Aorta (tissue), 5 donors: ENCODE results near the gene ACP7. TPM values are rescaled to one million over a fixed set of nuclear protein-coding genes. Genes with fewer than 3 reads are reported as not detected.

Experiments used
- ATAC-seq: fragments of 200-7000 bp; cut with Tn5 transposase; one replicate; pipeline ENCODE4 v1.9.1; 2022; ENCODE audit warnings: moderate library complexity; ENCODE audit not compliant: low FRiP score
- DNase-seq, 2 donors: peaks; one replicate each; pipeline ENCODE4 v3.0.0-alpha.2; 2020
- H3K27ac ChIP-seq, 2 donors: one replicate each; pipeline ENCODE4 v1.5.1; 2013; ENCODE audit warnings: low read length in 2 of 2, mild to moderate bottlenecking in 2 of 2, moderate library complexity in 2 of 2, control low read depth in 1 of 2, inconsistent platforms in 1 of 2, low read depth in 1 of 2
- H3K27me3 ChIP-seq, 2 donors: one replicate each; pipeline ENCODE4 v1.6.1; 2013; ENCODE audit warnings: control low read depth in 1 of 2, low read length in 1 of 2, mild to moderate bottlenecking in 1 of 2, moderate library complexity in 1 of 2; ENCODE audit not compliant: insufficient read depth in 2 of 2, control insufficient read depth in 1 of 2
- H3K36me3 ChIP-seq, 2 donors: one replicate each; pipeline ENCODE4 v1.6.1; 2013; ENCODE audit warnings: control low read depth in 1 of 2, low read length in 1 of 2, mild to moderate bottlenecking in 1 of 2; ENCODE audit not compliant: insufficient read depth in 2 of 2, control insufficient read depth in 1 of 2
- H3K4me1 ChIP-seq, 2 donors: one replicate each; pipeline ENCODE4 v1.6.1; 2013; ENCODE audit warnings: low read length in 2 of 2, control low read depth in 1 of 2, mild to moderate bottlenecking in 1 of 2, moderate library complexity in 1 of 2; ENCODE audit not compliant: insufficient read depth in 2 of 2, control insufficient read depth in 1 of 2
- H3K4me3 ChIP-seq, 2 donors: one replicate each; pipeline ENCODE4 v1.5.1; 2013; ENCODE audit warnings: low read length in 2 of 2, control low read depth in 1 of 2, mild to moderate bottlenecking in 1 of 2
- H3K9me3 ChIP-seq: one replicate; pipeline ENCODE4 v1.6.1; 2013; ENCODE audit warnings: mild to moderate bottlenecking, low read length; ENCODE audit not compliant: control insufficient read depth
- WGBS, 2 donors: extraction: QIAGEN DNeasy Blood & Tissue Kit; methylation state at CpG; one replicate each; pipeline ENCODE4 v1.1.7; 2013; 5-methylcytosine and 5-hydroxymethylcytosine counted together
- intact Hi-C, 2 donors: fragments of 100-400 bp; cut with DNase I; formaldehyde crosslinking; loops; one replicate each; pipeline versions ENCODE4 v1.14.2 to v1.15.0; 2022
- polyA plus RNA-seq, 2 donors: library from polyadenylated mRNA; stranded (reverse); fragments of 200-250 nt; gene quantifications; one replicate each; pipeline ENCODE4 v1.2.3, GENCODE V29; 2013
- total RNA-seq, 2 donors: library from RNA; stranded (reverse); fragmentation: NEBNext Ultra II Directional; extraction: Animal tissue kit (Norgen Biotek cat#: 25700); gene quantifications; one replicate each; pipeline ENCODE4 v1.2.1, GENCODE V29; 2021
- donor health status: healthy with polysubstance abuse.
- donor health status: Bipolar disorder and iron deficiency.
- donor health status: DM: no; HTN: no; CAD: no.
- donor health status: DM: no; HTN: no; CAD: no.
- donor health status: DM: yes; HTN: yes; CAD: no.

The ACP7 gene
- total and polyA plus RNA-seq, 4 donors: not detected

- Histone ChIP-seq H3K27me3 (no peaks in the 10 kb centered on the region), H3K27ac (no peak overlapping the region), H3K4me1 (no peaks in the 10 kb centered on the region), H3K9me3 (no peaks in the 10 kb centered on the region), H3K4me3 (no peak overlapping the region), H3K36me3 (no peaks in the 10 kb centered on the region)
- intact Hi-C loops: loop anchor here (2.0 to 5.0 kb wide), 3 partner anchors 67 to 207 kb away; no protein-coding TSS in a partner anchor
- WGBS, 2 donors: 51 to 82% methylated on average over 1 of the region's 1 CpG
- ATAC-seq (no peak), DNase-seq (no peak)
Observed at GRCh38 chr19:39119830-39120229, 35.7 kb downstream of the ACP7 start.

DNA sequence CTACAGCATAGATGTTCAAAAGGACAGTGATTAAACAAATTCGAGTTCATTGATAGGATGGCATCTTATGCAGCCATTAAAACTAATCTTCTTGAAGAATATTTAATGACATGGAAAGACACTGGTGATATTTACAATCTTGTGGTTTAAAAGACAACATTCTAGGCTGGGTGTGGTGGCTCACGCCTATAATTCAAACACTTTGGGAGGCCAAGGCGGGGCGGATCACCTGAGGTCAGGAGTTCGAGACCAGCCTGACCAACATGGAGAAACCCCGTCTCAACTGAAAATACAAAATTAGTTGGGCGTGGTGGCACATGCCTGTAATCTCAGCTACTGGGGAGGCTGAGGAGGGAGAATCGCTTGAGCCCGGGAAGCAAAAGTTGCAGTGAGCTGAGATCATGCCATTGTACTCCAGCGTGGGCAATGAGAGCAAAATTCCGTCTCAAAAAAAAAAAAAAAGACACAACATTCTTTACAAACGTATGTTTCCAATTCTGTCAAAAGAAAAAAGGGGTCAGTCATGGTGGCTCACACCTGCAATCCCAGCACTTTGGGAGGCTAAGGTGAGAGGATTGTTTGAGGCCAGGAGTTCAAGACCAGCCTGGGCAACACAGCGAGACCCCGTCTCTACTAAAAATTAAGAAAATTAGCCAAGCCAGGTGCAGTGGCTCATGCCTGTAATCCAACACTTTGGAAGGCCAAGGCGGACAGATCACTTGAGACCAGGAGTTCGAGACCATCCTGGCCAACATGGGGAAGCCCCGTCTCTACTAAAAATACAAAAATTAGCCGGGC, 39.0 kb downstream of the ACP7 start:
- H3K27me3 ChIP-seq: no peaks in the 10 kb centered on the region
- ATAC-seq (no peak), DNase-seq (no peak)
- WGBS, 2 donors: 76 to 78% methylated on average over 18 of the region's 18 CpGs
- intact Hi-C loops: loop anchor here (1.0 to 5.0 kb wide), 3 partner anchors 64 to 204 kb away; no protein-coding TSS in a partner anchor
- H3K36me3 ChIP-seq: no peaks in the 10 kb centered on the region
- no peaks in the 10 kb centered on the region for H3K4me1 ChIP-seq
- H3K4me3 ChIP-seq: no peak overlapping the region
- H3K27ac ChIP-seq: no peak overlapping the region
- H3K9me3 ChIP-seq: no peaks in the 10 kb centered on the region

DNA sequence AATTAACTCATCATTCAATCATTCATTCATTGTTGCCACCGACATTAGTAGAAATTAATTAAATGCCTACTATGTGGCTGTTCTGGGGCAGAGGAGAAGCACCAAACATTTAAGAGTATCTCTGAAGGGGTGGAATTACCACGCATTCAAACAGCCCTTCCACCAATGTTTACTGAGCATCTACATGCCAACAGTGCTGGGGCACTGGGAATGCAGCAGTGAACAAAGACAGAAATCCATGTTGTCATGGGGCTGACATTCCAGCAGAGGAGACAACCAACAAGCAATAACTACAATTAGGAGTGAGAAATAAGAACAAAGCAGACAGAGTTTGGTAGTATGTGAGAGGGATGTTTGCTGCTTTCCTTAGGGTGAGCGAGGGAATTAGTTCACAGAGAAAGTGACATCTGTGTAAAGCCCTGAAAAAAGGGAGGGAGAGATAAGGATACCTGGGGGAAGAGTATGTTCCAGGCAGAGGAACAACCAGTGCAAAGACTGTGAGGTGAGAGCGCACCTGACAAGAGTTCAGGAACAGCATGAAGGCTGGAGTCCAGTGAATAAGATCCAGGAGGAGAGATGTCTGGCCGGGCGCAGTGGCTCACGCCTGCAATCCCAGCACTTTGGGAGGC, 40.1 kb downstream of the ACP7 start:
- Histone ChIP-seq H3K27me3 (no peaks in the 10 kb centered on the region), H3K4me3 (no peak overlapping the region), H3K36me3 (no peaks in the 10 kb centered on the region), H3K27ac (no peak overlapping the region), H3K9me3 (no peaks in the 10 kb centered on the region), H3K4me1 (no peaks in the 10 kb centered on the region)
- WGBS, 2 donors: 74 to 80% methylated on average over 7 of the region's 7 CpGs
- intact Hi-C loops: loop anchor here in 1 of 2 donors (5.0 kb wide), 2 partner anchors 63 to 203 kb away; no protein-coding TSS in a partner anchor
- DNase-seq (no peak), ATAC-seq (no peak)

DNA sequence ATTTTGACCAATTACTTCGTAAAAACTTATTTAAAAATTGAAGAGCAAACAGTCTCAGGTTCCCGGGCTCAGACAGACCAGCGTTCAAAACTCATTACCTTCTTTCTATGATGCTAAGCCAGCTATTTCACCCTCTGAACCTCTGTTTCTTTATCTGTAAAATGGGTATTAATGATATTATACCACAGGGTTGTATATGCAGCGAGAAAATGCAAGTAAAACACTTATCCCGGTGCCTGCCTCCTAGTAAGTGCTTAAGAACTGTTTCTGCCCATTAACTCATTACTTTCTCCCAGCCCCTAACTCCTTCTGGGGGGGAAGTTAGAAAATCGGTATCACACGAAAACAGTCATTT, 41.0 kb downstream of the ACP7 start:
- H3K4me1 ChIP-seq: no peaks in the 10 kb centered on the region
- no peak overlapping the region for H3K27ac ChIP-seq

DNA sequence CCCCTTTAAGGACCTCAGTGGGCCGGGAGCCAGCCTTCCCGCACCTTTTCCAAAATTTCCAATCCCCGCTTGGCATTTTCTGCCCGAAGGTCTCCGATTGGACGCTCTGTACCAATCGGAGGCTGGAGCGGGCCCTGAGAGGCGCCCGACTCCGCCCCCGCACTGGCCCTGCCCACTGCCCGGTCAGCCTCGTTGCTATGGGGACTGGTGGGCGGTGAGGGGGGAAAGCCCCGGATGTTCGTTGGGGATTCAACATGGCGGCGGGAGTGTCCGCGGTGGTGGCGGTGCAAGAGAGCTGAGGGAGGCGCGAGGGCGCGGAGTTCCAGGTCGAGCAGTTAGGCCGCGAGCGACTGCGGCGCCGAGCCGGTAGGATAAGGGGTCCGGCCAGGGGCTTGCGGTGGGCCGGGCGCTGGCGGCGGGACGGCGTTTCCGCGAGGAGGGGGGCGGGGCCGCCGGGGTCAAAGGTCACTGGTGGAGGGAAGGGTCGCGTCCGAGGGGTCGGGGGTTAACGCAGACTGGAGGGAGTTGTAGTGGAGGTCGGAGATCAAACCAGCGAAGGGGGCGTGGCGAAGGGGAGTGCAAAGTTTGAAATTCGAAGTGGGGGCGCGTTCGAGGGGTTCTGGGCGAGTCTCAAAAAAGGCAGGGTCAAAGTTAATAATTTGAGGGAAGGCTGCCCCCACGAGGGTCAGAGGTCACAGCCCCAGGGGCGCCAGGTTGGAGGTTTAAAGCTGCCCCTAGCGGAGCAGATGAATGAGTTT, 41.6 kb downstream of the ACP7 start, which contains the start of gene PAK4:
TSS of gene PAK4 (plus strand) at position 233 of the 758 bp plus-strand sequence. CDS start 43,768 bp downstream, outside the sequence.
- Histone ChIP-seq H3K27me3 (no peaks in the 10 kb centered on the region), H3K27ac (no peak within 1 kb of the TSS), H3K36me3 (no peaks in the 10 kb centered on the region), H3K4me1 (no peaks in the 10 kb centered on the region), H3K9me3 (no peaks in the 10 kb centered on the region), H3K4me3 (peak within 1 kb of the TSS; percentile 63 to 69)
- ATAC-seq (peak; percentile 97), DNase-seq (peak; percentile 98 to 99)
- WGBS, 2 donors: 1% methylated on average over 62 to 64 of the region's 64 CpGs
- intact Hi-C loops: loop anchor here in 1 of 2 donors (5.0 kb wide), 1 partner anchor 217 kb away; the partner anchor contains the start of gene SAMD4B

More for the DNA sequence above, 41.0 kb downstream of the ACP7 start:
- Histone ChIP-seq H3K27me3 (no peaks in the 10 kb centered on the region), H3K4me3 (no peak overlapping the region), H3K36me3 (no peaks in the 10 kb centered on the region), H3K9me3 (no peaks in the 10 kb centered on the region)
- DNase-seq (no peak), ATAC-seq (no peak)
- WGBS, 2 donors: 38 to 41% methylated on average over 7 of the region's 7 CpGs
- intact Hi-C loops: loop anchor here in 1 of 2 donors (5.0 kb wide), 1 partner anchor 217 kb away; the partner anchor contains the start of gene SAMD4B

- no peak for ATAC-seq
- H3K27ac ChIP-seq: no peak overlapping the region
Observed at GRCh38 chr19:39126312-39127187, 42.4 kb downstream of the ACP7 start.

GRCh38 chr19:39127812-39128515, 43.8 kb downstream of the ACP7 start:
- Histone ChIP-seq H3K27ac (no peak overlapping the region), H3K36me3 (no peaks in the 10 kb centered on the region), H3K27me3 (no peaks in the 10 kb centered on the region), H3K9me3 (no peaks in the 10 kb centered on the region), H3K4me3 (no peak overlapping the region), H3K4me1 (no peaks in the 10 kb centered on the region)
- DNase-seq: no peak
- WGBS, 2 donors: 35 to 40% methylated on average over 9 of the region's 9 CpGs
- no peak for ATAC-seq
- intact Hi-C loops: loop anchor here in 1 of 2 donors (5.0 kb wide), 1 partner anchor 214 kb away; the partner anchor contains the start of gene SAMD4B

More at GRCh38 chr19:39126312-39127187, 42.4 kb downstream of the ACP7 start:
- Histone ChIP-seq H3K4me3 (peak overlapping the region; percentile 63 to 69), H3K4me1 (no peaks in the 10 kb centered on the region), H3K36me3 (no peaks in the 10 kb centered on the region), H3K27me3 (no peaks in the 10 kb centered on the region), H3K9me3 (no peaks in the 10 kb centered on the region)
- intact Hi-C loops: loop anchor here in 1 of 2 donors (5.0 kb wide), 1 partner anchor 216 kb away; the partner anchor contains the start of gene SAMD4B
- WGBS, 2 donors: 19 to 24% methylated on average over 26 of the region's 27 CpGs
- no peak for DNase-seq
